ENCODE measurements around the gene C1orf35. TPM values are rescaled to one million over a fixed set of nuclear protein-coding genes. Genes with fewer than 3 reads are reported as not detected.

The C1orf35 gene
- total RNA-seq, 2 donors from 2014 or later: 9.1 to 9.7 TPM

- Histone ChIP-seq H3K36me3 (peaks cover 13% of the 10 kb centered on the region), H3K9me3 (peaks cover 9% of the 10 kb centered on the region), H3K27ac (no peak overlapping the region), H3K4me3 (no peak overlapping the region), H3K27me3 (replicated peaks; ENCODE audit: insufficient read depth) (no peaks in the 10 kb centered on the region), H3K4me1 (ENCODE audit: control insufficient read depth in 1 of 2, low read depth in 2 of 2) (peaks cover 32 to 50% of the 10 kb centered on the region in 2 donors)
- DNase-seq (ENCODE audit: low spot score) (no peak), ATAC-seq (ENCODE audit: insufficient number of reproducible peaks, low FRiP score, low read depth) (no peak)
- TF ChIP-seq CTCF (IDR thresholded peaks at IDR 0.05): no peak
Observed at GRCh38 chr1:228093050-228093906, 9.8 kb downstream of the C1orf35 start.

GRCh38 chr1:228092342-228093049, 10.6 kb downstream of the C1orf35 start:
- no peak for DNase-seq (ENCODE audit: low spot score)
- Histone ChIP-seq H3K4me3 (no peak overlapping the region), H3K27ac (no peak overlapping the region), H3K9me3 (peaks cover 9% of the 10 kb centered on the region), H3K36me3 (peaks cover 5% of the 10 kb centered on the region), H3K4me1 (ENCODE audit: control insufficient read depth in 1 of 2, low read depth in 2 of 2) (peaks cover 39 to 58% of the 10 kb centered on the region in 2 donors), H3K27me3 (replicated peaks; ENCODE audit: insufficient read depth) (no peaks in the 10 kb centered on the region)
- no peak for TF ChIP-seq CTCF (IDR thresholded peaks at IDR 0.05)
- no peak for ATAC-seq (ENCODE audit: insufficient number of reproducible peaks, low FRiP score, low read depth)

GRCh38 chr1:228091084-228091483, 12.0 kb downstream of the C1orf35 start:
- Histone ChIP-seq H3K4me3 (no peak overlapping the region), H3K4me1 (ENCODE audit: control insufficient read depth in 1 of 2, low read depth in 2 of 2) (peaks cover 54 to 68% of the 10 kb centered on the region in 2 donors)
- TF ChIP-seq CTCF (IDR thresholded peaks at IDR 0.05): no peak

GRCh38 chr1:228090613-228091081, 12.5 kb downstream of the C1orf35 start:
- no peaks in the 10 kb centered on the region for H3K36me3 ChIP-seq
- H3K27me3 ChIP-seq (replicated peaks; ENCODE audit: insufficient read depth): no peaks in the 10 kb centered on the region
- H3K4me1 ChIP-seq (ENCODE audit: control insufficient read depth in 1 of 2, low read depth in 2 of 2): peaks cover 58 to 72% of the 10 kb centered on the region in 2 donors
- ATAC-seq (ENCODE audit: insufficient number of reproducible peaks, low FRiP score, low read depth): no peak
- no peak for DNase-seq (ENCODE audit: low spot score)
- peaks cover 9% of the 10 kb centered on the region for H3K9me3 ChIP-seq
- TF ChIP-seq CTCF (IDR thresholded peaks at IDR 0.05): no peak
- H3K27ac ChIP-seq: no peak overlapping the region
- H3K4me3 ChIP-seq: no peak overlapping the region

More at GRCh38 chr1:228091084-228091483, 12.0 kb downstream of the C1orf35 start:
- H3K9me3 ChIP-seq: peaks cover 9% of the 10 kb centered on the region
- ATAC-seq (ENCODE audit: insufficient number of reproducible peaks, low FRiP score, low read depth) (no peak), DNase-seq (ENCODE audit: low spot score) (no peak)
- no peak overlapping the region for H3K27ac ChIP-seq
- no peaks in the 10 kb centered on the region for H3K27me3 ChIP-seq (replicated peaks; ENCODE audit: insufficient read depth)
- no peaks in the 10 kb centered on the region for H3K36me3 ChIP-seq

All from thoracic aorta (tissue), 2 donors.